ENCODE results near the gene CRAMP1. TPM values are rescaled to one million over a fixed set of nuclear protein-coding genes. Genes with fewer than 3 reads are reported as not detected.

Gene CRAMP1
- total and polyA plus RNA-seq, 7 donors = 2.4 to 24.6 (median 6.4) TPM

DNA sequence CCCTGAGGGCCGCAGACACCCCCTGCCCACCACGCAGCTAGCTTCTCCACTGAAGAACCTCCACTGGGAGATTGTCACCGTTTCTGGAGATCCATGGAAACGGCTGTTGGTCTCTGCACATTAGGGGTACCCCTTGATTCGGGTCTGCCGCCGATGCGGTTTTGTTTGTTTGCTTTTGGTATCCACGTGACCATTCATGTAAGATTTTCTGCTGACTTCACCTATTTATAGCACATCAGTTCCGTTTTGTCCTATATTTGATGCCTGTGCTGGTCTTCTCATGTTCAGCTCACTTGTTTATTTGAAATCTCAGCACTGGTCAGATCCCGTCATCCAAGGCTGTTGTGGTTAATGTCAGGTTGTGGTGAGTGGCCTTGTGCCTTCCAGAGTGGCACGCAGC, 21.1 kb downstream of the CRAMP1 start:
- intact Hi-C loops (cut with DNase I) = no loop called here
- Histone ChIP-seq H3K9me3 (no peaks in the 10 kb centered on the region), H3K27ac (no peak overlapping the region), H3K36me3 (peaks cover 4 to 87% (median 42%) of the 10 kb centered on the region in 4 donors), H3K27me3 (no peaks in the 10 kb centered on the region), H3K4me1 (no peaks in the 10 kb centered on the region), H3K4me3 (no peak overlapping the region)
- no peak for DNase-seq
- TF ChIP-seq POLR2A (IDR thresholded peaks at IDR 0.05) (no peak), POLR2AphosphoS5 (IDR thresholded peaks at IDR 0.05) (no peak), EP300 (IDR thresholded peaks at IDR 0.05) (no peak)
- TF ChIP-seq, protein P1, sequence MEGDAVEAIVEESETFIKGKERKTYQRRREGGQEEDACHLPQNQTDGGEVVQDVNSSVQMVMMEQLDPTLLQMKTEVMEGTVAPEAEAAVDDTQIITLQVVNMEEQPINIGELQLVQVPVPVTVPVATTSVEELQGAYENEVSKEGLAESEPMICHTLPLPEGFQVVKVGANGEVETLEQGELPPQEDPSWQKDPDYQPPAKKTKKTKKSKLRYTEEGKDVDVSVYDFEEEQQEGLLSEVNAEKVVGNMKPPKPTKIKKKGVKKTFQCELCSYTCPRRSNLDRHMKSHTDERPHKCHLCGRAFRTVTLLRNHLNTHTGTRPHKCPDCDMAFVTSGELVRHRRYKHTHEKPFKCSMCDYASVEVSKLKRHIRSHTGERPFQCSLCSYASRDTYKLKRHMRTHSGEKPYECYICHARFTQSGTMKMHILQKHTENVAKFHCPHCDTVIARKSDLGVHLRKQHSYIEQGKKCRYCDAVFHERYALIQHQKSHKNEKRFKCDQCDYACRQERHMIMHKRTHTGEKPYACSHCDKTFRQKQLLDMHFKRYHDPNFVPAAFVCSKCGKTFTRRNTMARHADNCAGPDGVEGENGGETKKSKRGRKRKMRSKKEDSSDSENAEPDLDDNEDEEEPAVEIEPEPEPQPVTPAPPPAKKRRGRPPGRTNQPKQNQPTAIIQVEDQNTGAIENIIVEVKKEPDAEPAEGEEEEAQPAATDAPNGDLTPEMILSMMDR (IDR thresholded peaks at IDR 0.05) = no peak
- 95% methylated on average over 12 of the region's 12 CpGs for WGBS, 2 donors

GRCh38 chr16:1634541-1634940, 22.4 kb downstream of the CRAMP1 start:
- intact Hi-C loops (cut with DNase I) = no loop called here
- WGBS, 2 donors = 96% methylated on average over 12 of the region's 12 CpGs
- no peak for DNase-seq
- TF ChIP-seq, protein P1 (IDR thresholded peaks at IDR 0.05) = no peak
- TF ChIP-seq POLR2A (IDR thresholded peaks at IDR 0.05) = no peak
- no peak for TF ChIP-seq EP300 (IDR thresholded peaks at IDR 0.05)
- TF ChIP-seq POLR2AphosphoS5 (IDR thresholded peaks at IDR 0.05) = no peak
- Histone ChIP-seq H3K36me3 (peaks cover 12 to 96% (median 49%) of the 10 kb centered on the region in 4 donors), H3K9me3 (no peaks in the 10 kb centered on the region), H3K4me3 (no peak overlapping the region), H3K27ac (no peak overlapping the region), H3K4me1 (no peaks in the 10 kb centered on the region), H3K27me3 (no peaks in the 10 kb centered on the region)

- WGBS, 2 donors = 92 to 93% methylated on average over 13 of the region's 13 CpGs
- DNase-seq = no peak
- no peak for TF ChIP-seq POLR2A (IDR thresholded peaks at IDR 0.05)
- no peak for TF ChIP-seq EP300 (IDR thresholded peaks at IDR 0.05)
- no peak for TF ChIP-seq POLR2AphosphoS5 (IDR thresholded peaks at IDR 0.05)
- TF ChIP-seq, protein P1 (IDR thresholded peaks at IDR 0.05) = no peak
- Histone ChIP-seq H3K27ac (no peak overlapping the region), H3K4me3 (no peak overlapping the region), H3K4me1 (no peaks in the 10 kb centered on the region), H3K9me3 (no peaks in the 10 kb centered on the region), H3K36me3 (peaks cover 12 to 96% (median 47%) of the 10 kb centered on the region in 4 donors), H3K27me3 (no peaks in the 10 kb centered on the region)
- intact Hi-C loops (cut with DNase I) = no loop called here
Observed at GRCh38 chr16:1635070-1635469, 22.9 kb downstream of the CRAMP1 start.

DNA sequence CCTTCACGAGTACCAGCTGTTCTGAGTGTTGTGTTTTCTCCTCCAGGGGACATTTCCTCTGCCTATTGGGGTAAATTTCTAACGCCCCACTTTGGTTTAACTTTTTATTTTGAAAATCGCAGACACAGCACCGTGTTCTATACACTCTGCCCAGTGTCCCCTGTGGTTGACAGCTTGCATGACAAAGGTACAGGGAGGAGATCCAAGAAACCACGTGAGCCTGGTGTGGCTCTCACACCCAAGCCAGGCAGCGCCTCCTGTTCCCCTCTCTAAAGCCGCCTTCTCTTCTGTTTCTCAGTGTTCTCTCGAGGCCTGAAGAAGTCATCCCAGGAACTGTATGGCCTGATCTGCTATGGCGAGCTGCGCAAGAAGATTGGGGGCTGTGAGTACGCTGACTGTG, 25.4 kb downstream of the CRAMP1 start:
- Histone ChIP-seq H3K27me3 (no peaks in the 10 kb centered on the region), H3K4me1 (no peaks in the 10 kb centered on the region), H3K9me3 (no peaks in the 10 kb centered on the region), H3K36me3 (peaks cover 26 to 100% (median 63%) of the 10 kb centered on the region in 4 donors), H3K27ac (no peak overlapping the region), H3K4me3 (no peak overlapping the region)
- intact Hi-C loops (cut with DNase I) = no loop called here
- no peak for TF ChIP-seq POLR2AphosphoS5 (IDR thresholded peaks at IDR 0.05)
- no peak for TF ChIP-seq POLR2A (IDR thresholded peaks at IDR 0.05)
- TF ChIP-seq, protein P1 (IDR thresholded peaks at IDR 0.05) = no peak
- no peak for DNase-seq
- 93% methylated on average over 11 of the region's 11 CpGs for WGBS, 2 donors

DNA sequence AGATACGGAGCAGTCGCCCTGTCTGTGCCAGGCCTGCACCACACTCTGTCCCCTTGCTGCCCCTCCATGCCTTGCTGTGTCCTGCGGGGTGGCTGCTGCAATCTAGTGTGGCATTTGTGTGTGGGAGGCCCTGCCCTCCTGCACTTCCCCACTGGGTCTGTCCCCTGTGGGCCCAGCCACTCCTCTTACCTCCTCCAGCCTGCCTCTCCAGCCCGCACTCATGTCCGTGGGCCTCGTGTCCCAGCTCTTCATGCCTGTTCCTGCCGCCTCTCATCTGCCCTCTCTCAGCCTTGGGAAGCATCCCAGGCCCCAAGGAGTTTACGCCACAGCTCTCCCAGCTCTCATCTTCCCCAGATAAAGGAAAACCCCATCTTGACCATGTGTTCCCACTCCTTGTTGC, 26.6 kb downstream of the CRAMP1 start:
- H3K27ac ChIP-seq = no peak overlapping the region
- H3K9me3 ChIP-seq = no peaks in the 10 kb centered on the region
- no peak overlapping the region for H3K4me3 ChIP-seq
- WGBS, 2 donors = 96% methylated on average over 8 of the region's 8 CpGs
- no peaks in the 10 kb centered on the region for H3K27me3 ChIP-seq
- no peak for TF ChIP-seq POLR2A (IDR thresholded peaks at IDR 0.05)
- TF ChIP-seq, protein P1 (IDR thresholded peaks at IDR 0.05) = no peak
- no peak for TF ChIP-seq EP300 (IDR thresholded peaks at IDR 0.05)
- TF ChIP-seq POLR2AphosphoS5 (IDR thresholded peaks at IDR 0.05) = no peak
- H3K36me3 ChIP-seq = peaks cover 32 to 100% (median 60%) of the 10 kb centered on the region in 4 donors
- DNase-seq = no peak
- no peaks in the 10 kb centered on the region for H3K4me1 ChIP-seq
- intact Hi-C loops (cut with DNase I) = no loop called here

All from sigmoid colon (tissue), 7 donors.